Natural killer cell (primary cell): Measurements from ENCODE around the gene BARX1. TPM values are rescaled to one million over a fixed set of nuclear protein-coding genes. Genes with fewer than 3 reads are reported as not detected.

Experiments
- ATAC-seq, 3 donors: fragments of 150-1000 bp in 2 of 3; fragments of 200-7000 bp in 1 of 3; cut with Tn5 transposase; 1 replicate in 1 of 3; 2 replicates in 2 of 3; pipeline ENCODE4 v1.10.0; 2021; ENCODE audit warnings: mild to moderate bottlenecking in 2 of 3, moderate library complexity in 2 of 3
- DNase-seq, 2 donors: peaks; one replicate each; pipeline versions ENCODE4 v3.0.0 to v3.0.0-alpha.2; 2013 to 2021; ENCODE audit warnings: mixed read lengths in 1 of 2
- H3K27ac ChIP-seq: one replicate; pipeline ENCODE4 v1.5.1; 2013; ENCODE audit warnings: mild to moderate bottlenecking, low read length
- H3K27me3 ChIP-seq: one replicate; pipeline ENCODE4 v1.6.1; 2013; ENCODE audit warnings: low read length; ENCODE audit not compliant: control insufficient read depth, insufficient read depth
- H3K36me3 ChIP-seq: one replicate; pipeline ENCODE4 v1.6.1; 2013; ENCODE audit warnings: low read length; ENCODE audit not compliant: control insufficient read depth, insufficient read depth
- H3K4me1 ChIP-seq: one replicate; pipeline ENCODE4 v1.6.1; 2013; ENCODE audit warnings: low read length; ENCODE audit not compliant: control insufficient read depth, insufficient read depth
- H3K4me3 ChIP-seq: one replicate; pipeline ENCODE4 v1.5.1; 2013; ENCODE audit warnings: low read length
- H3K9me3 ChIP-seq: one replicate; pipeline ENCODE4 v1.6.1; 2013; ENCODE audit warnings: low read length; ENCODE audit not compliant: control insufficient read depth, insufficient read depth
- H3K27ac Mint-ChIP-seq, 2 donors: one replicate each; pipeline ENCODE4 v1.8.0; 2022; ENCODE audit warnings: mild to moderate bottlenecking in 2 of 2, mixed read lengths in 2 of 2, moderate library complexity in 1 of 2
- H3K27me3 Mint-ChIP-seq, 2 donors: one replicate each; pipeline ENCODE4 v1.8.0; 2022; ENCODE audit warnings: low read depth in 2 of 2, mixed read lengths in 2 of 2
- H3K36me3 Mint-ChIP-seq: one replicate; pipeline ENCODE4 v1.8.0; 2022; ENCODE audit warnings: mixed read lengths
- H3K4me1 Mint-ChIP-seq, 2 donors: one replicate each; pipeline ENCODE4 v1.8.0; 2022; ENCODE audit warnings: mixed read lengths in 2 of 2
- H3K4me3 Mint-ChIP-seq: one replicate; pipeline ENCODE4 v1.8.0; 2022; ENCODE audit warnings: mild to moderate bottlenecking, moderate library complexity, mixed read lengths
- H3K9me3 Mint-ChIP-seq, 2 donors: one replicate each; pipeline ENCODE4 v1.8.0; 2022; ENCODE audit warnings: mixed read lengths in 2 of 2
- CTCF ChIP-seq: fragments of 200-600 bp; IDR thresholded peaks from one replicate; pipeline ENCODE4 v1.8.0; 2022; ENCODE audit warnings: antibody characterized with exemption
- WGBS: methylation state at CpG from one replicate; pipeline ENCODE4 v1.1.7; 2013; ENCODE audit warnings: missing lambda C conversion rate; ENCODE audit not compliant: insufficient coverage; 5-methylcytosine and 5-hydroxymethylcytosine counted together
- intact Hi-C: fragments of 100-400 bp; cut with micrococcal nuclease; formaldehyde crosslinking; loops from one replicate; pipeline ENCODE4 v1.14.2; 2022
- total RNA-seq, 4 donors: library from RNA; stranded (reverse); fragments of 120-200 nt in 1 of 4; gene quantifications; one replicate each; pipeline versions ENCODE4 v1.2.3 to v1.2.4, GENCODE V29; 2013 to 2022

Gene BARX1
- total RNA-seq, 3 donors from 2014 or later (not counting 1 experiment from before 2014, with no cell fraction given): not detected

GRCh38 chr9:93948441-93949072 is 6.6 kb downstream of the BARX1 start:
- no peak overlapping the region for H3K27ac Mint-ChIP-seq
- ATAC-seq (no peak), DNase-seq (no peak)
- TF ChIP-seq CTCF: no peak
- H3K4me1 Mint-ChIP-seq: peaks cover 14 to 40% of the 10 kb centered on the region in 2 donors
- Histone ChIP-seq H3K4me1 (peaks cover 36% of the 10 kb centered on the region), H3K27ac (no peak overlapping the region), H3K36me3 (no peaks in the 10 kb centered on the region), H3K27me3 (peaks cover 61% of the 10 kb centered on the region), H3K9me3 (no peaks in the 10 kb centered on the region), H3K4me3 (no peak overlapping the region)
- H3K36me3 Mint-ChIP-seq: no peaks in the 10 kb centered on the region
- no peak overlapping the region for H3K4me3 Mint-ChIP-seq
- no peaks in the 10 kb centered on the region for H3K9me3 Mint-ChIP-seq
- WGBS: 5% methylated on average over 40 of the region's 40 CpGs
- intact Hi-C loops: no loop called here
- peaks cover 60 to 68% of the 10 kb centered on the region in 2 donors for H3K27me3 Mint-ChIP-seq

GRCh38 chr9:93947409-93948070 is 7.6 kb downstream of the BARX1 start:
- Mint-ChIP-seq H3K4me1 (peaks cover 10 to 37% of the 10 kb centered on the region in 2 donors), H3K27ac (no peak overlapping the region), H3K9me3 (no peaks in the 10 kb centered on the region), H3K4me3 (no peak overlapping the region), H3K27me3 (peaks cover 64 to 66% of the 10 kb centered on the region in 2 donors), H3K36me3 (no peaks in the 10 kb centered on the region)
- Histone ChIP-seq H3K27me3 (peaks cover 54% of the 10 kb centered on the region), H3K4me1 (peaks cover 29% of the 10 kb centered on the region), H3K27ac (no peak overlapping the region), H3K4me3 (no peak overlapping the region), H3K36me3 (no peaks in the 10 kb centered on the region), H3K9me3 (no peaks in the 10 kb centered on the region)
- DNase-seq (no peak), ATAC-seq (no peak)
- no peak for TF ChIP-seq CTCF
- 7% methylated on average over 10 of the region's 13 CpGs for WGBS
- intact Hi-C loops: no loop called here

- peaks cover 44% of the 10 kb centered on the region for H3K27me3 ChIP-seq
- H3K36me3 Mint-ChIP-seq: no peaks in the 10 kb centered on the region
Measured at GRCh38 chr9:93946338-93946712, 8.8 kb downstream of the BARX1 start.

More at GRCh38 chr9:93946338-93946712, 8.8 kb downstream of the BARX1 start:
- Histone ChIP-seq H3K4me1 (peaks cover 17% of the 10 kb centered on the region), H3K4me3 (no peak overlapping the region), H3K27ac (no peak overlapping the region), H3K9me3 (no peaks in the 10 kb centered on the region), H3K36me3 (no peaks in the 10 kb centered on the region)
- Mint-ChIP-seq H3K4me3 (no peak overlapping the region), H3K4me1 (peaks cover 10 to 26% of the 10 kb centered on the region in 2 donors), H3K9me3 (no peaks in the 10 kb centered on the region), H3K27me3 (peaks cover 62 to 72% of the 10 kb centered on the region in 2 donors), H3K27ac (no peak overlapping the region)
- no peak for ATAC-seq
- 10% methylated on average over 5 of the region's 5 CpGs for WGBS
- DNase-seq: no peak
- TF ChIP-seq CTCF: no peak
- intact Hi-C loops: no loop called here
